CMK (cell line): ENCODE measurements around the gene CCDC192.
A peak's percentile ranks its signal among the peaks of the same experiment; 100 is the strongest.

Source experiments
- DNase-seq: peaks from one replicate; pipeline ENCODE4 v3.0.0-alpha.2; 2010; ENCODE audit warnings: low read depth

The CCDC192 gene

GRCh38 chr5:127884416-127884815 is 181.2 kb downstream of the CCDC192 start:
- DNase-seq = no peak

- DNase-seq = no peak
Observed at GRCh38 chr5:127885176-127885575, 182.0 kb downstream of the CCDC192 start.

- DNase-seq = no peak
Observed at GRCh38 chr5:127886081-127886480, 182.9 kb downstream of the CCDC192 start.

GRCh38 chr5:127887282-127887681 is 184.1 kb downstream of the CCDC192 start:
- no peak for DNase-seq

GRCh38 chr5:127891942-127892341 is 188.8 kb downstream of the CCDC192 start:
- DNase-seq = no peak

- DNase-seq = no peak
Observed at GRCh38 chr5:127892467-127893207, 189.4 kb downstream of the CCDC192 start.

GRCh38 chr5:127893232-127893631 is 190.0 kb downstream of the CCDC192 start:
- no peak for DNase-seq

GRCh38 chr5:127894461-127894860 is 191.3 kb downstream of the CCDC192 start:
- no peak for DNase-seq

GRCh38 chr5:127898551-127899213 is 195.5 kb downstream of the CCDC192 start:
- DNase-seq = no peak

GRCh38 chr5:127899214-127899610 is 196.0 kb downstream of the CCDC192 start:
- no peak for DNase-seq

- DNase-seq = no peak
Observed at GRCh38 chr5:127906562-127907204, 203.5 kb downstream of the CCDC192 start.

GRCh38 chr5:127907907-127908306 is 204.7 kb downstream of the CCDC192 start:
- DNase-seq = no peak

- DNase-seq = peak; percentile 5
Observed at GRCh38 chr5:127909066-127909465, 205.9 kb downstream of the CCDC192 start.

GRCh38 chr5:127909821-127910220 is 206.6 kb downstream of the CCDC192 start:
- no peak for DNase-seq

GRCh38 chr5:127910307-127910956 is 207.2 kb downstream of the CCDC192 start:
- no peak for DNase-seq

- DNase-seq = no peak
Observed at GRCh38 chr5:127911619-127912018, 208.4 kb downstream of the CCDC192 start.

- no peak for DNase-seq
Observed at GRCh38 chr5:127912411-127912810, 209.2 kb downstream of the CCDC192 start.

- DNase-seq = no peak
Observed at GRCh38 chr5:127916885-127917573, 213.8 kb downstream of the CCDC192 start.

GRCh38 chr5:127919006-127919796 is 216.0 kb downstream of the CCDC192 start:
- DNase-seq = no peak

- DNase-seq = no peak
Observed at GRCh38 chr5:127919818-127920217, 216.6 kb downstream of the CCDC192 start.

GRCh38 chr5:127920936-127921335 is 217.7 kb downstream of the CCDC192 start:
- no peak for DNase-seq
